ENCODE measurements around the gene WWP2.
"Not testable (repeated sequence)": the region's sequence is repeated elsewhere in the genome, so short reads cannot be mapped to it uniquely, and the experiment has no call there.

The WWP2 gene

GRCh38 chr16:69931631-69932030 lies 169.5 kb downstream of the WWP2 start:
- no peak for DNase-seq

GRCh38 chr16:69932228-69932627 lies 170.1 kb downstream of the WWP2 start:
- no peak for DNase-seq

- DNase-seq, result no peak
Measured at GRCh38 chr16:69932691-69933392, 170.7 kb downstream of the WWP2 start.

GRCh38 chr16:69934044-69934443 lies 171.9 kb downstream of the WWP2 start:
- no peak for DNase-seq

GRCh38 chr16:69934751-69935150 lies 172.6 kb downstream of the WWP2 start:
- no peak for DNase-seq

GRCh38 chr16:69935278-69935711 lies 173.2 kb downstream of the WWP2 start:
- DNase-seq, result no peak

- no peak for DNase-seq
Measured at GRCh38 chr16:69935740-69936139, 173.6 kb downstream of the WWP2 start.

GRCh38 chr16:69936252-69936651 lies 174.1 kb downstream of the WWP2 start:
- DNase-seq, result no peak

GRCh38 chr16:69936751-69937211 lies 174.6 kb downstream of the WWP2 start:
- no peak for DNase-seq

GRCh38 chr16:69937465-69937951 lies 175.4 kb downstream of the WWP2 start:
- DNase-seq, result no peak

GRCh38 chr16:69938981-69939820 lies 177.1 kb downstream of the WWP2 start:
- no peak for DNase-seq

GRCh38 chr16:69939821-69940585 lies 177.9 kb downstream of the WWP2 start:
- no peak for DNase-seq

- DNase-seq, result no peak
Measured at GRCh38 chr16:69940676-69941075, 178.5 kb downstream of the WWP2 start.

- DNase-seq, result no peak
Measured at GRCh38 chr16:69941251-69942098, 179.3 kb downstream of the WWP2 start.

- no peak for DNase-seq
Measured at GRCh38 chr16:69942099-69942491, 180.0 kb downstream of the WWP2 start.

- DNase-seq, result no peak
Measured at GRCh38 chr16:69942627-69943170, 180.6 kb downstream of the WWP2 start.

GRCh38 chr16:69943241-69944036 lies 181.3 kb downstream of the WWP2 start:
- DNase-seq, result not testable (repeated sequence)

- DNase-seq, result not testable (repeated sequence)
Measured at GRCh38 chr16:69950411-69950810, 188.3 kb downstream of the WWP2 start.

GRCh38 chr16:69951017-69951671 lies 189.0 kb downstream of the WWP2 start, which contains the start of gene CLEC18A:
CLEC18A (plus strand) TSS chr16:69951334; CDS start chr16:69951367, 33 bp downstream.
- DNase-seq, result not testable (repeated sequence)

GRCh38 chr16:69951672-69952031 lies 189.5 kb downstream of the WWP2 start:
- DNase-seq, result not testable (repeated sequence)

Data from CD4-positive, alpha-beta T cell treated with Interleukin-21 for 1 hour (primary cell).